Activated CD8-positive, alpha-beta T cell treated with anti-CD3 and anti-CD28 coated beads, Interleukin-2, amount 10 ng/mL, durations not matched to agents 7 days and 5 days (primary cell): ENCODE measurements around the gene SOHLH2. TPM values are rescaled to one million over a fixed set of nuclear protein-coding genes. Genes with fewer than 3 reads are reported as not detected.

Experiments
- ATAC-seq: fragments of 150-1000 bp; cut with Tn5 transposase; one replicate; pipeline ENCODE4 v1.10.0; 2021; ENCODE audit warnings: moderate library complexity
- CTCF ChIA-PET: fragments of 350-600 bp; sonication (Branson Sonifier 250); formaldehyde crosslinking; loops from one replicate; lab custom pipeline; 2021; ENCODE audit warnings: antibody characterized with exemption; lab: Charles Lee
- POLR2A ChIA-PET: fragments of 350-600 bp; sonication (Branson Sonifier 250); formaldehyde crosslinking; loops from one replicate; lab custom pipeline; 2021; ENCODE audit warnings: antibody characterized with exemption; lab: Charles Lee
- DNase-seq: peaks from one replicate; pipeline ENCODE4 v3.0.0-alpha.2; 2020
- H3K27ac Mint-ChIP-seq: one replicate; pipeline ENCODE4 v1.8.0; 2021; ENCODE audit warnings: mild to moderate bottlenecking, mixed read lengths
- H3K27me3 Mint-ChIP-seq: one replicate; pipeline ENCODE4 v1.8.0; 2021; ENCODE audit warnings: low read depth, mixed read lengths
- H3K36me3 Mint-ChIP-seq: one replicate; pipeline ENCODE4 v1.8.0; 2021; ENCODE audit warnings: low read depth, mixed read lengths
- H3K4me1 Mint-ChIP-seq: one replicate; pipeline ENCODE4 v1.8.0; 2021; ENCODE audit warnings: low read depth, mixed read lengths
- H3K4me3 Mint-ChIP-seq: one replicate; pipeline ENCODE4 v1.8.0; 2021; ENCODE audit warnings: mild to moderate bottlenecking, mixed read lengths
- H3K9me3 Mint-ChIP-seq: one replicate; pipeline ENCODE4 v1.8.0; 2022; ENCODE audit warnings: mixed read lengths; ENCODE audit not compliant: insufficient read depth
- total RNA-seq, 2 experiments: library from RNA; stranded (reverse); gene quantifications; one replicate each; pipeline ENCODE4 v1.2.3, GENCODE V29; 2021

Gene SOHLH2
- not detected for total RNA-seq

DNA sequence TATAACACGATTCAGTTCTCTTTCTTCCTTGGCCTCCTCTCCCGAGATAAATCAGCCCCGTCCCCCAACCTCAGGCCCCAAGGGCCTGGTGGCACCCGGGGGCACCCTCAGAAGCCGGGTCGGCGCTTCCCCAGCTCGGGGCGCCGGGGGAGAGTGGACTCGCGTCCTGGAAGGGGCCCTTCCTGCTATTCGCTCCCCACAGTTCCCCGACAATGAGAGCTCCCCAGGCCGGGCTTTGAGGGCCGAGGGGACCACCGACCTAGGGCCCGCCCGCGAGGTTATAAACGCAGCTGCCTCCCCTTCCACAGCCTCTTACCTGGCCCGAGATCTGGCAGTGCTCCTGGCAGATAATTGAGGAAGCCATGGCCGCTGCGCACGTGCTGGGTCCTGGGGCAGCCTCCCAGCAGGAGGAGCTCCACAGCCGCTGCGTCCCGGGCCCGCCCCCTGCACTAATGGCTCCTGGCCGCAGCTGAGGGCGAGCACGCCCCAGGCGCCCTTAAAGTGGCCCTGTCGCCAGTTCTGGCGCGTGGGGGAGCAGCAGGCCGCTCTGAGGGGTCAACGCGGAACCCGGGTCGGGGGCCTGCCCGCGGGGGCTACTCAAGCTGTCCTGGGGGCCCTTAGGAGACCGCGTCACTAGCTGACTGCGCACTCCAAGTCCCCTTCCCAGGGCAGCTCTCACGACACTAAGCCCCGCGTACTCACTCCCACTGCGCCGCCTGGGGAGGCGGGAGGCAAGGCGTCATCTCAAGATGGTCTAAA lies at the start of gene SOHLH2:
TSS of gene SOHLH2 (minus strand) at position 394 of the 759 bp plus-strand sequence. CDS start at position 364, 30 bp downstream.
- DNase-seq (no peak), ATAC-seq (no peak)
- H3K4me1 Mint-ChIP-seq, result no peaks in the 10 kb centered on the region
- H3K4me3 Mint-ChIP-seq, result no peak within 1 kb of the TSS
- H3K27me3 Mint-ChIP-seq, result no peaks in the 10 kb centered on the region
- H3K27ac Mint-ChIP-seq, result no peak within 1 kb of the TSS
- peaks cover 12% of the 10 kb centered on the region for H3K9me3 Mint-ChIP-seq
- ChIA-PET POLR2A (no interaction called here), CTCF (no interaction called here)
- H3K36me3 Mint-ChIP-seq, result no peaks in the 10 kb centered on the region

DNA sequence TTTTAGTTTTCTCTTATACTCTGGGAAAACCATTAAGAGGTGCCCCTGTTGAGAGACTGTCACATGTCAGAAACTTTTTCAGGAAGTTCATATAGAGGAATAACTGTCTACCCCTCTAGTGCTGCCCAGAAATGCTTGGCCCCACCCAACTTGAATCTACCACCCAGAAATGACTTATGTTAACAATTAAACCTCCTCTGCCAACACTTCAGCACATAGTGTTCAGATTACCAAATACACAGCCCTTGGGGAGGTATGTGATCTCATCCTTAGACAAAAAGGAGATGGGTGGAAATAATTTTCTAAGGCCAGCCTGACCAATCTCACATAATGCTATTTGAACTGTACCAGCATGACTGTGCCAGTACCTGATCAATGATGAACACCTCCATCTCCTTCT lies 47.6 kb upstream of the SOHLH2 start:
- ATAC-seq, result no peak
- Mint-ChIP-seq H3K27me3 (peaks cover 4% of the 10 kb centered on the region), H3K4me3 (no peak overlapping the region), H3K36me3 (no peaks in the 10 kb centered on the region), H3K27ac (no peak overlapping the region), H3K9me3 (no peaks in the 10 kb centered on the region), H3K4me1 (no peaks in the 10 kb centered on the region)
- no peak for DNase-seq
- POLR2A ChIA-PET, result no interaction called here
- CTCF ChIA-PET, result no interaction called here

GRCh38 chr13:36261011-36261410 lies 46.7 kb upstream of the SOHLH2 start:
- Mint-ChIP-seq H3K27me3 (peaks cover 4% of the 10 kb centered on the region), H3K9me3 (no peaks in the 10 kb centered on the region), H3K27ac (no peak overlapping the region), H3K4me1 (no peaks in the 10 kb centered on the region), H3K36me3 (no peaks in the 10 kb centered on the region), H3K4me3 (no peak overlapping the region)
- DNase-seq (no peak), ATAC-seq (no peak)
- POLR2A ChIA-PET, result no interaction called here
- CTCF ChIA-PET, result no interaction called here

GRCh38 chr13:36259361-36260137 lies 45.2 kb upstream of the SOHLH2 start:
- ATAC-seq, result no peak
- no peak overlapping the region for H3K27ac Mint-ChIP-seq
- no peak overlapping the region for H3K4me3 Mint-ChIP-seq
- H3K4me1 Mint-ChIP-seq, result no peaks in the 10 kb centered on the region
- no peaks in the 10 kb centered on the region for H3K36me3 Mint-ChIP-seq
- DNase-seq, result no peak
- POLR2A ChIA-PET, result no interaction called here
- peaks cover 4% of the 10 kb centered on the region for H3K27me3 Mint-ChIP-seq
- no peaks in the 10 kb centered on the region for H3K9me3 Mint-ChIP-seq
- CTCF ChIA-PET, result interaction anchor here (1.0 kb wide), 1 partner anchor 15 kb away, joined by 3 read pairs; no protein-coding TSS in a partner anchor

DNA sequence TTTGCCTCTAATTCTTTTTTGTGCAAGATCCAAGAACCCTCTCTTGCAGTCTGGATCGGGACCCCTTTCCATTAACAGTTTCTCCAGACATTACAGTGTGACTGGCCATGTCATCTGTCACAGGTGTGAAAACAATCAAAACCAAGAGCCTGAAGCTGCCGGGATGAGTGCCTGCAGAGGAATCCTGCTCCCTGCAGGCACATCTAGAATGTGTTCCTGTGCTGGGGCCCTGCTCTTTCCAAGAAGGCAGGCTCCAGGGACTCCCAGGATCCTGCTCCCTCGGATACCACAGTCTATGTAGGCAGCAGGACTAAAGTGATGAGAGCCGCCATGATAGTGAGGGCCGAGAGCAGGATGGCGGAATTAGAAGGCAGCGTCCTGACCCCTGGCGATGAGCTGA lies 44.5 kb upstream of the SOHLH2 start:
- Mint-ChIP-seq H3K36me3 (no peaks in the 10 kb centered on the region), H3K4me1 (no peaks in the 10 kb centered on the region), H3K4me3 (no peak overlapping the region), H3K9me3 (no peaks in the 10 kb centered on the region), H3K27me3 (peaks cover 4% of the 10 kb centered on the region), H3K27ac (no peak overlapping the region)
- POLR2A ChIA-PET, result no interaction called here
- CTCF ChIA-PET, result interaction anchor here (1.0 kb wide), 1 partner anchor 16 kb away, joined by 3 read pairs; no protein-coding TSS in a partner anchor
- DNase-seq, result no peak
- no peak for ATAC-seq

GRCh38 chr13:36251526-36251925 lies 37.2 kb upstream of the SOHLH2 start:
- no peak for DNase-seq
- Mint-ChIP-seq H3K9me3 (no peaks in the 10 kb centered on the region), H3K4me3 (no peak overlapping the region), H3K4me1 (no peaks in the 10 kb centered on the region), H3K27ac (no peak overlapping the region), H3K27me3 (no peaks in the 10 kb centered on the region), H3K36me3 (no peaks in the 10 kb centered on the region)
- POLR2A ChIA-PET, result no interaction called here
- ATAC-seq, result no peak
- CTCF ChIA-PET, result no interaction called here

DNA sequence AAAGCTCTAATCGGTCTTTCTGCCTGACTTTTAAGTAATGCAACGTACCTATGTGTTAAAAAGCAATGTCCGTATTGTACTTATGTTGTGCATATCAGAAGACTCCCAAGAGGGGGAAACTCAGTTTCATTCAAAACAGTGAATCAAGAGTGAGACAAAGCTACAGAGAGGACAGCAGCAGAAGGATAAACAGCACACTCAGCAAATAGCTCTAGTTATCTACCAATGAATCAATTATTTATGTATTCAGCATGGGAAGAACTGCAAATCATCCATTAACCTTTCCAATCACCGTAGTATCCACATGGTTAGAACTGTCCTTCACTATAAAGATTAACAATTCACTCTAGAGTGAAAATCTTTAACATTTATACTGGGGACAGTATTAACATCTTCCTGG lies 36.7 kb upstream of the SOHLH2 start:
- Mint-ChIP-seq H3K4me3 (no peak overlapping the region), H3K9me3 (no peaks in the 10 kb centered on the region), H3K27ac (no peak overlapping the region), H3K4me1 (no peaks in the 10 kb centered on the region), H3K27me3 (no peaks in the 10 kb centered on the region), H3K36me3 (no peaks in the 10 kb centered on the region)
- ChIA-PET CTCF (no interaction called here), POLR2A (no interaction called here)
- no peak for DNase-seq
- ATAC-seq, result no peak

DNA sequence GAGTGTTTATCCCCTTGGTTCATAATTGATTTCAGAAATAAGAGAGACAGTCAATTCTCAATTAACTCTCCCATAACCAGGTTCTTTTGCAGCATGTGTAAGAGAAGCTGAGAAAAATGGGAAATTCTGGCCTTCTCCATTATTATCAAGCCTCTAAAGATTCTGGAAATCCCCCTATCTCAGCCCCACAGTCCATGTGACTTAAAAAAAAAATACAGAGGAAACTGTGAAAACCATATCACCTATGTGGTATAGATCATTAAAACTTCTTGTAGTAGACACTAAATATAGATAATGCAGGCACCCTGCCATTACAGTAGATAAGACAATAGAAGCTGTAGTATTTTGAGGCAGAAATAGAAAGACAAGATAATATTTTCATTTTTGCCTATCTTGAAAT lies 34.3 kb upstream of the SOHLH2 start:
- Mint-ChIP-seq H3K36me3 (no peaks in the 10 kb centered on the region), H3K4me3 (no peak overlapping the region), H3K27me3 (no peaks in the 10 kb centered on the region), H3K9me3 (no peaks in the 10 kb centered on the region), H3K27ac (no peak overlapping the region), H3K4me1 (no peaks in the 10 kb centered on the region)
- POLR2A ChIA-PET, result no interaction called here
- no peak for DNase-seq
- ATAC-seq, result no peak
- CTCF ChIA-PET, result interaction anchor here (1.1 kb wide), 1 partner anchor 27 kb away, joined by 3 read pairs; no protein-coding TSS in a partner anchor

DNA sequence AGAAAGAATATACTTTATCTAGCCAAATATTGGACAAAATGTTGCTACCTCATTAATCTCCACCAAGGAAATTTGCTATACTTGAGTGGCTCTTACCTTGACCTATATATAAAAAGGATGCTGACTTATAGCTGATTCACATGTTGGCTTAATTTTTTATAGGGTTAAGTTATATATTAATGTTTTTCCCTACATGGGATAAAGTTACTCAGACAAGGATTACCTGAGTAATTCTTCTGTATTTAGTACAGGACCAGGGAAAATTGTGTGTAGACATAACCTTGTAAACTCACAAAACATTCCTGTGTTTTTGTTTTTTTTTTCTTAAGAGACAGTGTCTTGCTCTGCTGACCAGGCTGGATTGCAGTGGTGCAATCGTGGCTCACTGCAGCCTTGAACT lies 30.6 kb upstream of the SOHLH2 start:
- POLR2A ChIA-PET, result no interaction called here
- no peaks in the 10 kb centered on the region for H3K9me3 Mint-ChIP-seq
- no peak for ATAC-seq

DNA sequence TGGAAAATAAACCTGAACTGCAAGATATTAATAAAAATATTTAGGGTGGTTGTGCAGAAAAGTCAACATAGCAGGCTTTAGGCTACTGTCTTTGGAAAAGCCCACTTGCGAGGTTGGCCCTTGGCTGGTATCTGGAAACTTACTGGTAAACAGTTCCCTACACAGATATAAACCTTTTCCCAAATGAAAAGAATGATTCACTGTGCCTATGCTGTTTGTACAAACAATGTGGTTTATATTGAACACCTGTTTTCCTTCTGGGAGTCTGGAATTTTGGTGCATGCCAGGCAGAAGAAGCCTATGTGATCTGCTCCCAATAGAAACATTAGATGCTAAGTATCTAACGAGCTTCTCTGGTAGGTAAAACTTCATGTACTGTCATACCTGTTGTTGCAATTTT lies 29.7 kb upstream of the SOHLH2 start:
- DNase-seq (no peak), ATAC-seq (no peak)
- Mint-ChIP-seq H3K9me3 (no peaks in the 10 kb centered on the region), H3K36me3 (no peaks in the 10 kb centered on the region), H3K27ac (no peak overlapping the region), H3K4me3 (no peak overlapping the region), H3K27me3 (no peaks in the 10 kb centered on the region), H3K4me1 (no peaks in the 10 kb centered on the region)
- CTCF ChIA-PET, result no interaction called here
- POLR2A ChIA-PET, result no interaction called here

More for the DNA sequence above, 30.6 kb upstream of the SOHLH2 start:
- H3K36me3 Mint-ChIP-seq, result no peaks in the 10 kb centered on the region
- H3K4me1 Mint-ChIP-seq, result no peaks in the 10 kb centered on the region
- DNase-seq, result no peak
- H3K27me3 Mint-ChIP-seq, result no peaks in the 10 kb centered on the region
- no peak overlapping the region for H3K27ac Mint-ChIP-seq
- CTCF ChIA-PET, result no interaction called here
- no peak overlapping the region for H3K4me3 Mint-ChIP-seq

GRCh38 chr13:36242761-36243160 lies 28.4 kb upstream of the SOHLH2 start:
- Mint-ChIP-seq H3K4me3 (no peak overlapping the region), H3K9me3 (no peaks in the 10 kb centered on the region), H3K36me3 (no peaks in the 10 kb centered on the region), H3K27ac (no peak overlapping the region), H3K27me3 (no peaks in the 10 kb centered on the region), H3K4me1 (no peaks in the 10 kb centered on the region)
- ChIA-PET POLR2A (no interaction called here), CTCF (no interaction called here)
- DNase-seq (no peak), ATAC-seq (no peak)

GRCh38 chr13:36231236-36231635 lies 16.9 kb upstream of the SOHLH2 start:
- no peak for DNase-seq
- ATAC-seq, result no peak
- H3K4me1 Mint-ChIP-seq, result no peaks in the 10 kb centered on the region
- H3K36me3 Mint-ChIP-seq, result no peaks in the 10 kb centered on the region
- peaks cover 6% of the 10 kb centered on the region for H3K9me3 Mint-ChIP-seq
- no peaks in the 10 kb centered on the region for H3K27me3 Mint-ChIP-seq
- no peak overlapping the region for H3K4me3 Mint-ChIP-seq
- CTCF ChIA-PET, result no interaction called here
- POLR2A ChIA-PET, result no interaction called here
- no peak overlapping the region for H3K27ac Mint-ChIP-seq
